IPS DF 6.9 (cell line): ENCODE results near the gene USP28.

Source experiments
- DNase-seq: peaks from one replicate; pipeline ENCODE4 v3.0.0-alpha.2; 2013; ENCODE audit warnings: low read depth, low spot score
- H3K27ac ChIP-seq: one replicate; pipeline ENCODE4 v1.5.1; 2013; ENCODE audit warnings: low read length, control low read depth
- H3K27me3 ChIP-seq: 2 replicates; pipeline ENCODE4 v1.6.1; 2013; ENCODE audit warnings: mild to moderate bottlenecking, low read length; ENCODE audit not compliant: control insufficient read depth, insufficient read depth
- H3K36me3 ChIP-seq: 2 replicates; pipeline ENCODE4 v1.6.1; 2013; ENCODE audit warnings: low read length; ENCODE audit not compliant: control insufficient read depth, insufficient read depth
- H3K4me1 ChIP-seq: 2 replicates; pipeline ENCODE4 v1.6.1; 2013; ENCODE audit warnings: low read length; ENCODE audit not compliant: control insufficient read depth, insufficient read depth
- H3K4me3 ChIP-seq: 2 replicates; pipeline ENCODE4 v1.5.1; 2013; ENCODE audit warnings: mild to moderate bottlenecking, low read length
- H3K9me3 ChIP-seq: 2 replicates; pipeline ENCODE4 v1.6.1; 2013; ENCODE audit warnings: low read length, inconsistent platforms; ENCODE audit not compliant: control insufficient read depth, insufficient read depth
- WGBS: extraction: QIAGEN DNeasy Blood & Tissue Kit; methylation state at CpG from one replicate; pipeline ENCODE4 v1.1.7; 2013; ENCODE audit warnings: mixed read lengths, missing lambda C conversion rate; ENCODE audit not compliant: insufficient read length, insufficient coverage; 5-methylcytosine and 5-hydroxymethylcytosine counted together

Gene USP28

GRCh38 chr11:113877670-113878055, 2.3 kb upstream of the USP28 start:
- Histone ChIP-seq H3K27me3 (no peaks in the 10 kb centered on the region), H3K4me3 (no peak overlapping the region), H3K4me1 (peaks cover 5% of the 10 kb centered on the region; the same call in 1 of the 2 replicates), H3K9me3 (no peaks in the 10 kb centered on the region), H3K36me3 (no peaks in the 10 kb centered on the region), H3K27ac (no peak overlapping the region)
- WGBS: no CpG with 5 or more reads among the region's 5 CpGs
- no peak for DNase-seq

GRCh38 chr11:113876798-113877669, 1.7 kb upstream of the USP28 start:
- no peak overlapping the region for H3K4me3 ChIP-seq

GRCh38 chr11:113876074-113876797, 864 bp upstream of the USP28 start:
- peaks cover 5% of the 10 kb centered on the region; the same call in 1 of the 2 replicates for H3K4me1 ChIP-seq
- WGBS: no CpG with 5 or more reads among the region's 24 CpGs
- DNase-seq: no peak

More at GRCh38 chr11:113876798-113877669, 1.7 kb upstream of the USP28 start:
- no CpG with 5 or more reads among the region's 8 CpGs for WGBS
- Histone ChIP-seq H3K9me3 (no peaks in the 10 kb centered on the region), H3K36me3 (no peaks in the 10 kb centered on the region), H3K4me1 (peaks cover 5% of the 10 kb centered on the region; the same call in 1 of the 2 replicates), H3K27me3 (no peaks in the 10 kb centered on the region), H3K27ac (no peak overlapping the region)
- no peak for DNase-seq

GRCh38 chr11:113874581-113875233, 665 bp downstream of the USP28 start:
- H3K27me3 ChIP-seq: no peaks in the 10 kb centered on the region
- H3K4me3 ChIP-seq: peak overlapping the region; percentile 79; the same call in 1 of the 2 replicates
- H3K36me3 ChIP-seq: no peaks in the 10 kb centered on the region; the same call in 1 of the 2 replicates
- H3K27ac ChIP-seq: no peak overlapping the region
- no peak for DNase-seq
- H3K9me3 ChIP-seq: no peaks in the 10 kb centered on the region
- WGBS: no CpG with 5 or more reads among the region's 19 CpGs
- peaks cover 5% of the 10 kb centered on the region; the same call in 1 of the 2 replicates for H3K4me1 ChIP-seq

More at GRCh38 chr11:113876074-113876797, 864 bp upstream of the USP28 start:
- Histone ChIP-seq H3K27ac (no peak overlapping the region), H3K36me3 (no peaks in the 10 kb centered on the region), H3K27me3 (no peaks in the 10 kb centered on the region), H3K9me3 (no peaks in the 10 kb centered on the region), H3K4me3 (peak overlapping the region; percentile 34; the same call in 1 of the 2 replicates)

- Histone ChIP-seq H3K9me3 (no peaks in the 10 kb centered on the region), H3K27me3 (no peaks in the 10 kb centered on the region), H3K36me3 (no peaks in the 10 kb centered on the region; the same call in 1 of the 2 replicates), H3K27ac (no peak overlapping the region), H3K4me1 (peaks cover 5% of the 10 kb centered on the region; the same call in 1 of the 2 replicates), H3K4me3 (peak overlapping the region; percentile 79; the same call in 1 of the 2 replicates)
- WGBS: no CpG with 5 or more reads among the region's 19 CpGs
- no peak for DNase-seq
Observed at GRCh38 chr11:113874096-113874495, 1.3 kb downstream of the USP28 start.

GRCh38 chr11:113873236-113873626, 2.1 kb downstream of the USP28 start:
- no peaks in the 10 kb centered on the region for H3K27me3 ChIP-seq
- H3K4me3 ChIP-seq: peak overlapping the region; percentile 29; the same call in 1 of the 2 replicates
- whole genome bisulfite sequencing: no CpG with 5 or more reads among the region's 5 CpGs
- H3K4me1 ChIP-seq: peaks cover 5% of the 10 kb centered on the region; the same call in 1 of the 2 replicates
- H3K9me3 ChIP-seq: no peaks in the 10 kb centered on the region
- H3K36me3 ChIP-seq: no peaks in the 10 kb centered on the region; the same call in 1 of the 2 replicates
- no peak overlapping the region for H3K27ac ChIP-seq
- DNase-seq: no peak

GRCh38 chr11:113871336-113871735, 4.0 kb downstream of the USP28 start:
- Histone ChIP-seq H3K9me3 (no peaks in the 10 kb centered on the region), H3K36me3 (peaks cover 4% of the 10 kb centered on the region; the same call in 1 of the 2 replicates), H3K27me3 (no peaks in the 10 kb centered on the region), H3K27ac (no peak overlapping the region), H3K4me1 (peaks cover 1% of the 10 kb centered on the region; the same call in 1 of the 2 replicates), H3K4me3 (no peak overlapping the region)
- no CpG with 5 or more reads among the region's 3 CpGs for WGBS
- DNase-seq: no peak

- H3K36me3 ChIP-seq: peaks cover 4% of the 10 kb centered on the region; the same call in 1 of the 2 replicates
- H3K4me1 ChIP-seq: no peaks in the 10 kb centered on the region; the same call in 1 of the 2 replicates
- WGBS: no CpG with 5 or more reads among the region's 3 CpGs
- no peak overlapping the region for H3K27ac ChIP-seq
- DNase-seq: no peak
- no peaks in the 10 kb centered on the region for H3K27me3 ChIP-seq
- H3K4me3 ChIP-seq: no peak overlapping the region
- no peaks in the 10 kb centered on the region for H3K9me3 ChIP-seq
Observed at GRCh38 chr11:113867843-113868503, 7.4 kb downstream of the USP28 start.

GRCh38 chr11:113865873-113866272, 9.5 kb downstream of the USP28 start:
- H3K4me1 ChIP-seq: peaks cover under 1% of the 10 kb centered on the region; the same call in 1 of the 2 replicates
- H3K9me3 ChIP-seq: no peaks in the 10 kb centered on the region
- H3K27me3 ChIP-seq: no peaks in the 10 kb centered on the region
- no peak overlapping the region for H3K27ac ChIP-seq
- H3K36me3 ChIP-seq: peaks cover 4% of the 10 kb centered on the region; the same call in 1 of the 2 replicates
- WGBS: no CpG with 5 or more reads among the region's 8 CpGs
- DNase-seq: no peak
- no peak overlapping the region for H3K4me3 ChIP-seq
